WTC11 (cell line): ENCODE measurements around the gene FLRT3. TPM values are rescaled to one million over a fixed set of nuclear protein-coding genes. Genes with fewer than 3 reads are reported as not detected.

Source experiments
- ATAC-seq: fragments of 200-7000 bp; cut with Tn5 transposase; 2 replicates; pipeline ENCODE4 v1.10.0; 2021; ENCODE audit warnings: mild to moderate bottlenecking, moderate library complexity
- CTCF ChIA-PET: fragments of 300-600 bp; sonication (Branson Sonifier 250); formaldehyde crosslinking; loops from one replicate; lab custom pipeline; 2021; ENCODE audit warnings: antibody characterized with exemption; lab: Charles Lee
- POLR2A ChIA-PET: fragments of 350-600 bp; sonication (Branson Sonifier 250); formaldehyde crosslinking; loops from one replicate; lab custom pipeline; 2021; ENCODE audit warnings: antibody characterized with exemption; lab: Charles Lee
- DNase-seq: peaks from one replicate; pipeline ENCODE4 v3.0.0; 2021; ENCODE audit warnings: low spot score
- H3K27ac Mint-ChIP-seq: 2 replicates; pipeline ENCODE4 v1.8.0; 2021; ENCODE audit warnings: mixed read lengths
- H3K27me3 Mint-ChIP-seq: 2 replicates; pipeline ENCODE4 v1.8.0; 2021; ENCODE audit warnings: low read depth, mild to moderate bottlenecking, moderate library complexity, mixed read lengths
- H3K36me3 Mint-ChIP-seq: 2 replicates; pipeline ENCODE4 v1.8.0; 2021; ENCODE audit warnings: mixed read lengths
- H3K4me1 Mint-ChIP-seq: 2 replicates; pipeline ENCODE4 v1.8.0; 2022; ENCODE audit warnings: mixed read lengths
- H3K4me3 Mint-ChIP-seq: 2 replicates; pipeline ENCODE4 v1.8.0; 2021; ENCODE audit warnings: mild to moderate bottlenecking, moderate library complexity, mixed read lengths
- H3K9me3 Mint-ChIP-seq: 2 replicates; pipeline ENCODE4 v1.8.0; 2021; ENCODE audit warnings: mixed read lengths
- EMX1 ChIP-seq: fragments of 250-450 bp; sonication (Bioruptor Pico); IDR thresholded peaks from 2 replicates; pipeline ENCODE4 v1.8.0; 2021; ENCODE audit warnings: mild to moderate bottlenecking
- ERG ChIP-seq: fragments of 250-450 bp; sonication (Bioruptor Pico); IDR thresholded peaks from 2 replicates; pipeline ENCODE4 v1.8.0; 2021; ENCODE audit warnings: mild to moderate bottlenecking
- FOXJ3 ChIP-seq: sonication (generic); formaldehyde crosslinking; IDR thresholded peaks from 2 replicates; pipeline ENCODE4 v1.9.0; 2021; ENCODE audit warnings: missing genetic modification reagents, mild to moderate bottlenecking, borderline replicate concordance
- GTF2I ChIP-seq: fragments of 250-450 bp; sonication (Bioruptor Pico); conservative IDR thresholded peaks from 2 replicates; pipeline ENCODE4 v1.4.0; 2021; ENCODE audit warnings: mild to moderate bottlenecking
- HMGA2 ChIP-seq: fragments of 250-450 bp; sonication (Bioruptor Pico); IDR thresholded peaks from 2 replicates; pipeline ENCODE4 v1.4.0; 2021; ENCODE audit warnings: mild to moderate bottlenecking, moderate library complexity
- IRF1 ChIP-seq: sonication (generic); formaldehyde crosslinking; IDR thresholded peaks from 2 replicates; pipeline ENCODE4 v1.8.0; 2023; ENCODE audit warnings: missing genetic modification reagents
- JAZF1 ChIP-seq: fragments of 250-450 bp; sonication (Bioruptor Pico); IDR thresholded peaks from 2 replicates; pipeline ENCODE4 v1.9.0; 2021; ENCODE audit warnings: moderate library complexity, mild to moderate bottlenecking, inconsistent platforms
- NFYB ChIP-seq: sonication (generic); formaldehyde crosslinking; conservative IDR thresholded peaks from 2 replicates; pipeline ENCODE4 v1.8.0; 2022; ENCODE audit warnings: low read depth, missing genetic modification reagents
- RELA ChIP-seq: sonication (generic); formaldehyde crosslinking; IDR thresholded peaks from 2 replicates; pipeline ENCODE4 v1.8.1; 2022; ENCODE audit warnings: missing genetic modification reagents, mild to moderate bottlenecking, borderline replicate concordance
- TEAD4 ChIP-seq: sonication (generic); formaldehyde crosslinking; IDR thresholded peaks from 2 replicates; pipeline ENCODE4 v1.8.0; 2022; ENCODE audit warnings: mild to moderate bottlenecking, missing genetic modification reagents
- ZMAT4 ChIP-seq: fragments of 250-450 bp; sonication (Bioruptor Pico); IDR thresholded peaks from 2 replicates; pipeline ENCODE4 v1.9.0; 2021; ENCODE audit warnings: mild to moderate bottlenecking
- ZNF121 ChIP-seq: sonication (generic); formaldehyde crosslinking; IDR thresholded peaks from 2 replicates; pipeline ENCODE4 v1.8.0; 2023; ENCODE audit warnings: missing genetic modification reagents
- ZNF396 ChIP-seq: fragments of 250-450 bp; sonication (Bioruptor Pico); IDR thresholded peaks from 2 replicates; pipeline ENCODE4 v1.8.0; 2021; ENCODE audit warnings: mild to moderate bottlenecking, moderate library complexity, borderline replicate concordance
- total RNA-seq: library from RNA; stranded (reverse); gene quantifications from 3 replicates; pipeline ENCODE4 v1.2.3, GENCODE V29; 2021
- TF ChIP-seq, protein P1 (sequence below): sonication (generic); formaldehyde crosslinking; IDR thresholded peaks from 2 replicates; pipeline ENCODE4 v1.8.0; 2022; ENCODE audit warnings: missing genetic modification reagents
- TF ChIP-seq, protein P2 (sequence below): fragments of 250-450 bp; sonication (Bioruptor Pico); conservative IDR thresholded peaks from 2 replicates; pipeline ENCODE4 v1.9.0; 2021; ENCODE audit warnings: mild to moderate bottlenecking
- TF ChIP-seq, protein P3 (sequence below): sonication (generic); formaldehyde crosslinking; IDR thresholded peaks from 2 replicates; pipeline ENCODE4 v1.8.1; 2022; ENCODE audit warnings: low read depth, mild to moderate bottlenecking, moderate library complexity, missing genetic modification reagents, borderline replicate concordance

FLRT3 gene
- total RNA-seq, 1 experiment from 2014 or later = 0.79 TPM

DNA sequence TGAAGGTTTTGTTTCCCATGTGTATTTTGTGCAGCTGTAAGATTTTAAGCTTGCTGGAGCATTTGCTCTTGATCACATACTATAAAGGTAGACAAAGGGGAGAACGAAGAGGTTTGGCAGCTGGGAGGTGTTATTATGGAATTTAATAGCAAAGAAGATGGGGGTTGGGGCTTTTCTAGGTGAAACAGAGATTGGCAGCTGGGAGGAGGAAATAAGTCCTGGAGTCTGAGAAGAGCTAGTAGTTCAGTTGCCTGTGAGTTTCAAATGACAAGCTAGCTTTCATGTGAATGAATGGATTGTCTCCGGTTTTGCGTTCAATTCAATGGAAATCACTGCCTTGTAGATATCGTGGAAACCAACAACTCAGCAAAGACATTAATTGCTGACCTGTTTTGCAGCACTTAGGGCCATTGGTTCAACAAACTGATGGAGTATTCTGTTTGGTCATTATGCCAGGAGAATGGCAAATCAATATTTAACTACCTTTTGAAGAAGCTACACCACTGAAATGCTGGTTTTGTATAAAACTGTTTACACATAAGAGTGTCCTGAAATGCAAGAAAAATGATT is 38.1 kb upstream of the FLRT3 start:
- ATAC-seq (no peak), DNase-seq (no peak)
- CTCF ChIA-PET = interaction anchor here (2.7 kb wide), 1 partner anchor 38 kb away, joined by 15 read pairs; the partner anchor contains the start of gene FLRT3
- H3K4me1 Mint-ChIP-seq = peaks cover 37% of the 10 kb centered on the region
- 0 out of 2 replicates have a peak overlapping the region, but pooled peaks have one; percentile 29 for H3K27ac Mint-ChIP-seq
- H3K4me3 Mint-ChIP-seq = no peak overlapping the region
- no peaks in the 10 kb centered on the region for H3K27me3 Mint-ChIP-seq
- H3K36me3 Mint-ChIP-seq = no peaks in the 10 kb centered on the region
- TF ChIP-seq TEAD4 (CRISPR knock-in tag) (no peak), EMX1 (CRISPR knock-in tag) (no peak), HMGA2 (CRISPR knock-in tag) (no peak), ZMAT4 (CRISPR knock-in tag) (no peak), GTF2I (CRISPR knock-in tag) (no peak), ERG (CRISPR knock-in tag) (no peak), IRF1 (CRISPR knock-in tag) (no peak), ZNF396 (CRISPR knock-in tag) (no peak), ZNF121 (no peak), NFYB (CRISPR knock-in tag) (no peak), JAZF1 (CRISPR knock-in tag) (no peak), RELA (CRISPR knock-in tag) (no peak), FOXJ3 (CRISPR knock-in tag) (no peak)
- TF ChIP-seq, protein P1, sequence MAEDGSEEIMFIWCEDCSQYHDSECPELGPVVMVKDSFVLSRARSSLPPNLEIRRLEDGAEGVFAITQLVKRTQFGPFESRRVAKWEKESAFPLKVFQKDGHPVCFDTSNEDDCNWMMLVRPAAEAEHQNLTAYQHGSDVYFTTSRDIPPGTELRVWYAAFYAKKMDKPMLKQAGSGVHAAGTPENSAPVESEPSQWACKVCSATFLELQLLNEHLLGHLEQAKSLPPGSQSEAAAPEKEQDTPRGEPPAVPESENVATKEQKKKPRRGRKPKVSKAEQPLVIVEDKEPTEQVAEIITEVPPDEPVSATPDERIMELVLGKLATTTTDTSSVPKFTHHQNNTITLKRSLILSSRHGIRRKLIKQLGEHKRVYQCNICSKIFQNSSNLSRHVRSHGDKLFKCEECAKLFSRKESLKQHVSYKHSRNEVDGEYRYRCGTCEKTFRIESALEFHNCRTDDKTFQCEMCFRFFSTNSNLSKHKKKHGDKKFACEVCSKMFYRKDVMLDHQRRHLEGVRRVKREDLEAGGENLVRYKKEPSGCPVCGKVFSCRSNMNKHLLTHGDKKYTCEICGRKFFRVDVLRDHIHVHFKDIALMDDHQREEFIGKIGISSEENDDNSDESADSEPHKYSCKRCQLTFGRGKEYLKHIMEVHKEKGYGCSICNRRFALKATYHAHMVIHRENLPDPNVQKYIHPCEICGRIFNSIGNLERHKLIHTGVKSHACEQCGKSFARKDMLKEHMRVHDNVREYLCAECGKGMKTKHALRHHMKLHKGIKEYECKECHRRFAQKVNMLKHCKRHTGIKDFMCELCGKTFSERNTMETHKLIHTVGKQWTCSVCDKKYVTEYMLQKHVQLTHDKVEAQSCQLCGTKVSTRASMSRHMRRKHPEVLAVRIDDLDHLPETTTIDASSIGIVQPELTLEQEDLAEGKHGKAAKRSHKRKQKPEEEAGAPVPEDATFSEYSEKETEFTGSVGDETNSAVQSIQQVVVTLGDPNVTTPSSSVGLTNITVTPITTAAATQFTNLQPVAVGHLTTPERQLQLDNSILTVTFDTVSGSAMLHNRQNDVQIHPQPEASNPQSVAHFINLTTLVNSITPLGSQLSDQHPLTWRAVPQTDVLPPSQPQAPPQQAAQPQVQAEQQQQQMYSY (CRISPR knock-in tag) = no peak
- TF ChIP-seq, protein P2, sequence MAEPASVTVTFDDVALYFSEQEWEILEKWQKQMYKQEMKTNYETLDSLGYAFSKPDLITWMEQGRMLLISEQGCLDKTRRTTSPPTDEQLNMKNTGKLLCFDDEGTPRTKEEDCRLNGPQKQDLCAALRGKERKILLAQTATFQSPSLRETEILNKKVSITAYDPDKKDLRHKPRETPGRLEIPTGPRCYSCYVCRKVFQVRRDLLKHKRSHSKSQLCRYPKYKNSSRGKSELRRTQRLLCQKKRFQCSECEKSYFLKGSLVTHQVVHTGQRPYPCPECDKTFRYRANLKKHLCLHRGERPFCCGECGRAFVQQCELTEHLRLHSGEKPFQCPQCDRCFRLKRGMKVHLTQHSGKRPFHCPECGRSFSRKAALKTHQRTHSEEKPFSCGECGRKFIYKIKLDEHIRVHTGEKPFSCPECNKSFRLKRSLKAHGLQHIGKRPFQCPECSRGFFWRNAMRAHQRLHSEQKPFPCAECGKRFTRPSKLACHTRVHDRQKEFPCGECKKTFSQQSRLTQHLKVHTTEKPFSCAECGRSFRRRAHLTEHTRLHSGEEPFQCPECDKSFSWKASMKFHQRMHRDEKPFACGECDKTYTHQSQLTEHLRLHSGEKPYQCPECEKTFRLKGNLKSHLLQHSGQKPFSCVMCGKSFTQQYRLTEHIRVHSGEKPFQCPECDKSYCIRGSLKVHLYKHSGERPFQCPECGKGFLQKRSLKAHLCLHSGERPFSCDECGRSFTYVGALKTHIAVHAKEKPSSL (CRISPR knock-in tag) = no peak
- TF ChIP-seq, protein P3, sequence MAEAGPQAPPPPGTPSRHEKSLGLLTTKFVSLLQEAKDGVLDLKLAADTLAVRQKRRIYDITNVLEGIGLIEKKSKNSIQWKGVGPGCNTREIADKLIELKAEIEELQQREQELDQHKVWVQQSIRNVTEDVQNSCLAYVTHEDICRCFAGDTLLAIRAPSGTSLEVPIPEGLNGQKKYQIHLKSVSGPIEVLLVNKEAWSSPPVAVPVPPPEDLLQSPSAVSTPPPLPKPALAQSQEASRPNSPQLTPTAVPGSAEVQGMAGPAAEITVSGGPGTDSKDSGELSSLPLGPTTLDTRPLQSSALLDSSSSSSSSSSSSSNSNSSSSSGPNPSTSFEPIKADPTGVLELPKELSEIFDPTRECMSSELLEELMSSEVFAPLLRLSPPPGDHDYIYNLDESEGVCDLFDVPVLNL (CRISPR knock-in tag) = no peak
- POLR2A ChIA-PET = interaction anchor here (0.5 kb wide), 1 partner anchor 157 kb away, joined by 3 read pairs; no protein-coding TSS in a partner anchor
- H3K9me3 Mint-ChIP-seq = no peaks in the 10 kb centered on the region
